ENCODE measurements around the gene TP73.
"Not testable (repeated sequence)": the region's sequence is repeated elsewhere in the genome, so short reads cannot be mapped to it uniquely, and the experiment has no call there.

DNA sequence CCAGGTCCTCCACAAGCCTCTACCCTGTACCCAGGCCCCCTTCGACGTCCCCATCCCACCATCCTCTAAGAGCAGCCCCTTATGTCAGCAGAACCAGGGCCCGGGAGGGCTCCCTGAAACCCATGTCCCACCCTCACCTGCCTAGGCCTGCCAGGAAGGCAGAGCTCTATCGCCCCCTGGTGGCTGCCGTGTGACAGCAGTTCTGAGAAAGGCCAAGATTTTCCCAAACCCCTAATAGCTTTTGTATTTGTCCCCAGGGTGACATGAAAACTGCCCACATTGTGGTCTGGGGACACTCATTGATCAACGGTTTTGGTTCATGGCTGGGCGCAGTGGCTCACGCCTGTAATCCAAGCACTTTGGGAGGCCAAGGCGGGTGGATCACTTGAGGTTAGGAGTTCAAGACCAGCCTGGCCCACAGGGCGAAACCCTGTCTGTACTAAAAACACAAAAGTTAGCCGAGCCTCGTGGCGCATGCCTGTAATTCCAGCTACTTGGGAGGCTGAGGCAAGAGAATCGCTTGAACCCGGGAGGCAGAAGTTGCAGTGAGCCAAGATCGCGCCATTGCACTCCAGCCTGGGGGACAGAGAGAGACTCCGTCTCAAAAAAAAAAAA lies 72.2 kb downstream of the TP73 start:
- TF ChIP-seq, protein P1, sequence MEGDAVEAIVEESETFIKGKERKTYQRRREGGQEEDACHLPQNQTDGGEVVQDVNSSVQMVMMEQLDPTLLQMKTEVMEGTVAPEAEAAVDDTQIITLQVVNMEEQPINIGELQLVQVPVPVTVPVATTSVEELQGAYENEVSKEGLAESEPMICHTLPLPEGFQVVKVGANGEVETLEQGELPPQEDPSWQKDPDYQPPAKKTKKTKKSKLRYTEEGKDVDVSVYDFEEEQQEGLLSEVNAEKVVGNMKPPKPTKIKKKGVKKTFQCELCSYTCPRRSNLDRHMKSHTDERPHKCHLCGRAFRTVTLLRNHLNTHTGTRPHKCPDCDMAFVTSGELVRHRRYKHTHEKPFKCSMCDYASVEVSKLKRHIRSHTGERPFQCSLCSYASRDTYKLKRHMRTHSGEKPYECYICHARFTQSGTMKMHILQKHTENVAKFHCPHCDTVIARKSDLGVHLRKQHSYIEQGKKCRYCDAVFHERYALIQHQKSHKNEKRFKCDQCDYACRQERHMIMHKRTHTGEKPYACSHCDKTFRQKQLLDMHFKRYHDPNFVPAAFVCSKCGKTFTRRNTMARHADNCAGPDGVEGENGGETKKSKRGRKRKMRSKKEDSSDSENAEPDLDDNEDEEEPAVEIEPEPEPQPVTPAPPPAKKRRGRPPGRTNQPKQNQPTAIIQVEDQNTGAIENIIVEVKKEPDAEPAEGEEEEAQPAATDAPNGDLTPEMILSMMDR (IDR thresholded peaks at IDR 0.05): peak; percentile 96
- TF ChIP-seq EZH2 (IDR thresholded peaks at IDR 0.05; ENCODE audit: borderline replicate concordance, insufficient read depth, low read depth, low read length, poor library complexity, severe bottlenecking): not testable (repeated sequence)

All from B cell (primary cell).